NCI-H187 treated with DMSO at 0.1 percent for 48 hours (cell line): ENCODE data around the gene PLIN1.

Experiments used
- DNase-seq: peaks from one replicate; lab custom pipeline; 2025; lab: John Stamatoyannopoulos, UW

Gene PLIN1

DNA sequence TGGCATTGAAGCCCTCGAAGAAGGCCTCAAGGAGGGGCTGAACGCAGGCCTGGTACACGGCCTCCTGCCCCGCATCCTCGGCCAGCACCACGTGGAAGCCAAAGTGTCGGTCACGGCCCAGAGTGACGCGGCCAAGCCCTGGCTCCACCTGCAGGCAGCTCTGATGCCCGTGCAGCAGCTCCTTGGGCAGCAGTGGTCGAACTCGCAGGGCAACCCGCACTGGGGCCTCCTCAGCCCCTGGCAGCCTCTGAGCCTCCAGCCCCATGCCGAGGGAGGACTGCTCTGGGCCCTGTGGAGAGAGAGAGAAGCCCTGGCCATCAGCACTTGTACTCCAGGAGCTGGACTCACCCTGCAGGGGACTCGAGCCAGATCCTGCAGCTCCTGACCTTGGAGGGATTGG, 26.5 kb downstream of the PLIN1 start:
- no peak for DNase-seq

DNA sequence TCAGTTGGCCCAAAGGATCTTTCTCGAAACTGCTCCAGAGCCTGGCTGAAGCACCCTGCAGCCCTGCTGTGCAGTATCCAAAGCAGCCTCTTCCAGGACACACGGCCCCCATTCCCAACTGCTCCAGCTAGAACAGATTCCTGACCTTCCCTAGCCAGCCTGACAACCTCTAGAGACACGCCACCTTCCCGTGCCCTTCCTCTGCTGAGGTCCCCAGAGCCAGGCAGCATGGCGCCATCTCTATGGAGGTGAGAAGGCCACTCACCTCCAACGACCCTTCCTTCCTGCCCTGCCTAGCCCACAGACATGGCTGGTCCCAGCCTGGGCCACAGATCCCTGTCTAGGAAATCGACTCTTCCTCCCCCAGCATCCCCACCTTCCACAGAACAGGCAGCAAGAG, 27.0 kb downstream of the PLIN1 start:
- no peak for DNase-seq

DNA sequence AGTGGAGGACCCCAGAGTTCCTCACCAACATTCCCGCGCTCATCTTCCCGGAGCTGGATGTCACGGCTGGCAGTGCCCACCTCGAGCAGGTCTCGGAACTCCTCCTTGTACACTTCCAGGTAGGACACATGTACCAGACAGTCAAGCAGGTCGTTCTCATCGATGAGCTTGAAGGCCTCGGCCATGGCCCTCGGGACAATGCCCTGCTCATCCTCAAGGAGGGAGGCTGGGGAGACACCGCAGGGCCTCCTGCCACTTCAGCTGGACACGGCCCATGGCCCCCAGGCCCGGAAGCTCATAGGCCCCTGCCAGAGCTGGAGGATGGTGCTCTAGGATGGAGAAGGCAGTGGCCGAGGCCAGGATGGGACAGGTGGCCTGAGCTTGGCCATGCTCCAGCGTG, 29.5 kb downstream of the PLIN1 start:
- DNase-seq = no peak

DNA sequence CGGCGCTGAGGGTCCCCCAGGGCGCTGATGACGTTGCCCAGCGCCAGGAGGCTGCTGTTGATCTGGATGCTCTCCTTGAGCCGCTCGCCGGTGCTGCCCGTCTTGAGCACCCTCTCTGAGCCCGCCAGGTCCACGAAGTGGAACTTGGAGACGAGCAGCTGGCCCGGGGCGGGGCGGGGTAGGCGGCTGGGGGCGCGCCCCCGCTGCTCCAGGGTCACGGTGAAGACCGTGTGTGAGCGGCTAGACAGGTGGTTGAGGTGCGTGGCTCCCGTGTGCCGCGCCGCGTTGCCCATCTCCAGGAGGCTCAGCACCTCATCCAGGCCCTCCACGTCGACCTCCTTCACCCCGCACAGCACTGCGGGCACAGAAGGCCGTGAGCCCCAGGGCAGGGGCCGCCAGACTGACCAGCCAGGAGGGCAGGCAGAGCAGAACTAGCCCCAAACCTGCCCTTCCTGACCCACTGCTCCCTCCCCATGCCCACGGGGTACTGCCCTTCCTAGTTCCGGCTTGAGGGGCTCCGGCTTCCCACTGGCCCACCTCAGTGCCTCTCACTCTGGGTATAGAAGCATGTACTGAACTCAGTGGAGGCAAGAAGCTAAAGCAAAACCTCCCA, 30.0 kb downstream of the PLIN1 start:
- no peak for DNase-seq

GRCh38 chr15:89648106-89649012, 30.8 kb downstream of the PLIN1 start:
- DNase-seq = no peak

- DNase-seq = no peak
These were observed 31.8 kb downstream of the PLIN1 start for GRCh38 chr15:89647191-89647851.

GRCh38 chr15:89646416-89647141, 32.6 kb downstream of the PLIN1 start:
- DNase-seq = no peak

DNA sequence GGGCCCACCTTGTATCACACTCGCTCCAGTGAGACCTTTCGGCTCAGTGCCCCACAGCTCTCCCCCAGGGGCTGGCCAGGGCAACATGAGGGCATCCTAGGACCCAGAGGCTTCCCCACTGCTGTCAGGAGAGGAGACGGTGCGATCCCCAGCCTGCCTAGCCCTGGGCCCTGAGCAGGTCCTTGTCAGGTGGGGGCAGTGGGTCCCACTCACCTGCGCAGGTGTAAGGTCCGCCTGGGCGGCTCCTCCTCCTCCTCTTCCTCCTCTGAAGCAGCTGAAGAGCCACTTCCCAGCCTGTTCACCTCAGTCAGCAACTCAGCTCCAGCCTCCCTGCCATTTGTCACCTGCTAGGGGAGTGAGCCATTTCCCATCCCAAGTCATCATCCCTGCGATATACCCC, 33.5 kb downstream of the PLIN1 start:
- DNase-seq = no peak

- DNase-seq = no peak
These were observed 37.1 kb downstream of the PLIN1 start for GRCh38 chr15:89642106-89642505.

DNA sequence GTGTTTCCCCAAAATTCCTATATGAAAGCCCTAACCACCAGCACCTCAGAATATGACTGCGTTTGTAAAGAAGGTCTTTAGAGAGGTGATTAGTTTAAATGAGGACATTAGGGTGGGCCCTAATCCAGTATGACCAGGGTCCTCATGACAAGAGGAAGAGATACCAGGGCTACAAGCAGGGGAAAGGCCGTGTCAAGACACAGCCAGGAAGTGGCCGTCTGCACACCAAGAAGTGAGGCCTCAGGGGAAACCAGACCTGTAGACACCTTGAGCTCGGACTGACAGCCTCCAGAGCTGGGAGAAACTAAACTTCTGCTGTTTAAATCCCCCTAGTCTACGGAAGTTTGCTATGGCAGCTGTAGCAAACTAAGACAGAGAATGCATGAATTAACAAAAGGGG, 38.1 kb downstream of the PLIN1 start:
- DNase-seq = no peak

DNA sequence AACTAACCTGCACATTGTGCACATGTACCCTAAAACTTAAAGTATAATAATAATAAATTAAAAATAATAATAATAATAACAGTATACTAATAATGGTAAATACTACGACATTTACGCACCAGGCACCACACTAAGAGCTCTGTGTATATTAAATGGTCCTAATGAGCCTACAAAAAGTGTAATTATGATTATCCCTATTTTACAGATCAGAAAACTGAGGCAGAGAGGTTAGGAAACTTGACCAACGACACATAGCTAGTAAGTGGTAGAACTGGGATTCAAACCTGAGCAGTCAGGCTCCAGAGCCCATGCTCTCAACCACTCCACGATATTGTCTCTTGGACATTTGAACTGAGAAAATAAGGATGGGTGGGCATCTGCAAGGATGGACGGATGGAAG, 38.9 kb downstream of the PLIN1 start:
- no peak for DNase-seq

- DNase-seq = no peak
These were observed 45.6 kb downstream of the PLIN1 start for GRCh38 chr15:89633585-89633984.

DNA sequence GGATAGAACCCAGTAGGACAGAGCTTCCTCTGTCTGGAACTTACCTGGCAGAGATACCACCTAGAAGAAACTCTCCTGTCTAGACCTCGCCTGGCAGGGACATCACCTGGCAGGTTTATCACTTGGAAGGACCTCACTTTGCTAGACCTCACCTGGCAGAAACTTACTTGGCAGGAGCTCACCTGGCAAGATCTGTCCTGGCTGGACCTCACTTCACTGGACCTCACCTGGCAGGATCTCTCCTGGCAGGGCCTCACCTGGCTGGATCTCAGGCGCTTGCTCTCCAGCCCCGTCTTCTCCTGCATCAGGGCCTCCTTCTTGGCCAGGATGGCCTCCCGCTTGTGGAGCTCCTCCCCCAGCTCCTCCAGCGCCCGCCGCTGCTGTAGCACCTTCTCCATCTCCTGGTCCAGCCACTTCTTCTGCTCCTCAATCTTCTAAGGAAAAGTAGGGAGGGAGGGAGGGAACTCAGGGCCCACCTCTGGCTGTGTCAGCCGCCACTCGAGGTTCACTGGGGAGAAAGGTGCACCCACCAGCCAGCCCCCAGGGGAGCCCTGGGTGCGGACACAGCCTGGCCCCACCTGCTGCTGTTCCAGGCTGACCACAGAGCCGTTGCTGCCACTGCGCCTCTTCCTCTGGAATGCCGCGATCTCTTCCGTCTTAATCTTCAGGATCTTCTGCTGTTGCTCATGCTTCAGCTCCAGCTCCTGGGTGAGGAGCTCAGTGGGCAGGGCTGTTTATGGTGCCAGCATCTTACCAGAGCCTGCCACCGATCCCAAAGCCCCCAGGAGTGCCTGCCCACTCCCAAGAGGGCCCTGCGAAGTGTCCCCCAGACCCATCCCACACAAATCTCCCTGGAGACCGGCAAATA, 46.4 kb downstream of the PLIN1 start:
- DNase-seq = no peak

GRCh38 chr15:89631902-89632264, 47.3 kb downstream of the PLIN1 start:
- DNase-seq = no peak

- no peak for DNase-seq
These were observed 47.9 kb downstream of the PLIN1 start for GRCh38 chr15:89630974-89631901.

- DNase-seq = no peak
These were observed 48.9 kb downstream of the PLIN1 start for GRCh38 chr15:89630260-89630659.

GRCh38 chr15:89629829-89630228, 49.3 kb downstream of the PLIN1 start:
- DNase-seq = no peak

DNA sequence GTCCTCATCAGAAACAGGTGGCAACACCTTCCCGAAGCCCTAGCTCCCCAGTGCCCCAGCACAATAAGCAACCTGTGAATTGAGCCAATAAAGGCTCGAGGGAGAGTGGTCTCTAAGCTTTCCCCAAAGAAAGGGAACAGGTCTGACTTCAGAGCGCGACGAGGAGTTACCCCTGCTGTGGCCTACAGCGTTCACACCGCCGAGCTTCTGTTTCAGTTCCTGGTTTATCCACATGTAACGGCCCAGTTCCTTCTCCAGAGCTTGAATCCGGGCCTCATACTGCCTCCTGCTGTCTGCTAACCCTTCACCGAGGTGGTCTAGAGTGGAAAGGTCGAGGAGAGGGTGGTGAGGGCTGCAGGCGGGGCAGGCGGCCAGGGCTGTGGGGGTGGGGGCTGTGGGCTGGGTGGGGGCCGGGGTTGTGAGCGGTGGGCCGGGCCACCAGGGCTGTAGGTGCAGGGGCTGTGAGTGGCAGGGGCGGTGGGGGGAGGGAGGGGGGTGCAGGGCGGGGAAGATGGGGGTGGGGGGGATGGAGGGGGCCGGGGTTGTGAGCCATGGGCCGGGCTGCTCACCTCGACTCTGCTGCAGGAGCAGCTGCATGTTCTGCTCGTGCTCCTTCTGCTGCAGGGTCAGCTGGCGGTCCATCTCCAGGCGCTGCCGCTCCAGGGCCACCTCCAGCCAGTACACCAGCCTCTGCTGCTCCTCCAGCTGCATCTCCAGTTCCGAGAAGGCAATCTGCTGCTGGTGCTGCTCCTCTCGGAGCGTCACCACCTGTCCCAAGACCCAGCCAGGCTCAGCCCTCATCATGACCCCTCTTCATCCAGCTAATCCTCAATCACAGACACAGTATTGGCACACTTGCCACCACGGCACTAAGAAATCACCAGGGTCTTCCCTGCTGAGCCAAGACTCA, 50.1 kb downstream of the PLIN1 start:
- no peak for DNase-seq

DNA sequence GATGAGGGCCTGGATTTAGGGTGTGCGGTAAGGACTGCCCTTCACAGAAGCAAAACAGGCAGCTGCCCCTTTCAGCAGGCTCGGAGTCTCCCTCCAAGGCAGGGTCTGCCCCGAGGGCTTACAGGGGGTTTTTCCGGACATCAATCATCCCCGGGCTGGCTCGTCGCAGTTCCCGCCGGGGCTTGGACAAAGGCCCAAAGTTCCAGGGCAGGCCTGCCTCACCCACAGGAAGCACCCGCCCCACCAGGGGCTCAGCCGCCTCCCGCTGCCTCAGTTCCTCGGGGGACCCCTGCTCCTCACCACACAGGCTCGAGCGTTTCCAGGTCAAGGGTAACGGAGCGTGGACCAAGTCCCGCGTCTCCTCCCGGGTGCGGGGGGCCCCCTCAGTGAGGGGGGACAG, 50.9 kb downstream of the PLIN1 start:
- no peak for DNase-seq
